Panc1 (cell line): Measurements from ENCODE around the gene LEMD2. TPM values are rescaled to one million over a fixed set of nuclear protein-coding genes. Genes with fewer than 3 reads are reported as not detected.

Source experiments
- ATAC-seq: fragments of 200-7000 bp; cut with Tn5 transposase; 2 replicates; pipeline ENCODE4 v1.9.1; 2020; ENCODE audit warnings: mild to moderate bottlenecking, moderate library complexity
- BruUV-seq: library from RNA; stranded (reverse); fragments of 400-500 nt; replicated peaks from 2 replicates; lab custom pipeline; 2021; lab: Mats Ljungman, UMichigan
- CTCF ChIA-PET: fragments of 300-600 bp; sonication (Branson Sonifier 250); formaldehyde crosslinking; loops from one replicate; lab custom pipeline; 2022; ENCODE audit warnings: antibody characterized with exemption; lab: Charles Lee
- POLR2A ChIA-PET: fragments of 300-600 bp; sonication (Branson Sonifier 250); formaldehyde crosslinking; loops from one replicate; lab custom pipeline; 2022; ENCODE audit warnings: antibody characterized with exemption; lab: Charles Lee
- DNase-seq: peaks from one replicate; pipeline ENCODE4 v3.0.0-alpha.2; 2010; ENCODE audit warnings: low read depth, low spot score
- H3K27ac ChIP-seq: 2 replicates; pipeline ENCODE4 v1.5.1; 2011; ENCODE audit warnings: mild to moderate bottlenecking, low read length, inconsistent platforms
- H3K27me3 ChIP-seq: fragments of 200-500 bp; sonication (Bioruptor generic); 2 replicates; pipeline ENCODE4 v1.6.0; 2014; ENCODE audit warnings: low read length, inconsistent platforms; ENCODE audit not compliant: control insufficient read depth, insufficient read depth
- H3K36me3 ChIP-seq: fragments of 200-500 bp; sonication (Bioruptor generic); 2 replicates; pipeline ENCODE4 v1.5.1; 2014; ENCODE audit warnings: inconsistent platforms, mild to moderate bottlenecking, low read length, moderate library complexity; ENCODE audit not compliant: control insufficient read depth, insufficient read depth
- H3K4me1 ChIP-seq: 2 replicates; pipeline ENCODE4 v1.5.1; 2011; ENCODE audit warnings: inconsistent platforms, mild to moderate bottlenecking, low read length, moderate library complexity; ENCODE audit not compliant: control insufficient read depth, insufficient read depth
- H3K4me3 ChIP-seq, 2 experiments: 2 replicates each; pipeline ENCODE4 v1.5.1; 2011 to 2012; ENCODE audit warnings: low read depth in 2 of 2, low read length in 2 of 2, mild to moderate bottlenecking in 2 of 2, inconsistent platforms in 1 of 2, moderate library complexity in 1 of 2
- H3K9me3 ChIP-seq: fragments of 200-500 bp; sonication (Bioruptor generic); 2 replicates; pipeline ENCODE4 v1.5.1; 2014; ENCODE audit warnings: low read depth, mild to moderate bottlenecking, inconsistent platforms, low read length, moderate library complexity; ENCODE audit not compliant: control insufficient read depth, insufficient read depth
- POLR2AphosphoS5 ChIP-seq: IDR thresholded peaks from 2 replicates; pipeline ENCODE4 v1.6.1; 2012; ENCODE audit warnings: mild to moderate bottlenecking, low read depth, low read length, moderate library complexity
- SIN3A ChIP-seq: IDR thresholded peaks from 2 replicates; pipeline ENCODE4 v1.6.1; 2012; ENCODE audit warnings: low read depth, mild to moderate bottlenecking, low read length, moderate library complexity, borderline replicate concordance; ENCODE audit not compliant: insufficient read depth
- TCF7L2 ChIP-seq: IDR thresholded peaks from 2 replicates; pipeline ENCODE4 v1.6.1; 2011; ENCODE audit warnings: mild to moderate bottlenecking, low read depth, low read length, inconsistent platforms
- in situ Hi-C: cut with HindIII; loops from 2 replicates; pipeline ENCODE4 v1.10.0; 2016; ENCODE audit warnings: low sequenced_read_pairs, low pct_unique_long_range_greater_than_20kb
- intact Hi-C: fragments of 100-400 bp; cut with micrococcal nuclease; formaldehyde crosslinking; loops from one replicate; pipeline ENCODE4 v1.10.0; 2022; ENCODE audit not compliant: unreplicated experiment
- total RNA-seq: library from RNA; stranded (reverse); gene quantifications from one replicate; pipeline ENCODE4 v1.2.1, GENCODE V29; 2021; ENCODE audit not compliant: unreplicated experiment
- TF ChIP-seq, protein P1 (sequence below), 2 experiments: IDR thresholded peaks; 2 replicates each; pipeline ENCODE4 v1.6.1; 2011 to 2012; ENCODE audit warnings: low read depth in 2 of 2, control low read depth in 1 of 2, low read length in 1 of 2, mild to moderate bottlenecking in 1 of 2, moderate library complexity in 1 of 2; ENCODE audit not compliant: insufficient read depth in 1 of 2
- TF ChIP-seq, protein P2 (sequence below): fragments of 450-650 bp; IDR thresholded peaks from 2 replicates; pipeline ENCODE4 v1.5.1; 2017; ENCODE audit warnings: mild to moderate bottlenecking

Gene LEMD2
- total RNA-seq, 1 experiment from 2014 or later, result 89.8 TPM

DNA sequence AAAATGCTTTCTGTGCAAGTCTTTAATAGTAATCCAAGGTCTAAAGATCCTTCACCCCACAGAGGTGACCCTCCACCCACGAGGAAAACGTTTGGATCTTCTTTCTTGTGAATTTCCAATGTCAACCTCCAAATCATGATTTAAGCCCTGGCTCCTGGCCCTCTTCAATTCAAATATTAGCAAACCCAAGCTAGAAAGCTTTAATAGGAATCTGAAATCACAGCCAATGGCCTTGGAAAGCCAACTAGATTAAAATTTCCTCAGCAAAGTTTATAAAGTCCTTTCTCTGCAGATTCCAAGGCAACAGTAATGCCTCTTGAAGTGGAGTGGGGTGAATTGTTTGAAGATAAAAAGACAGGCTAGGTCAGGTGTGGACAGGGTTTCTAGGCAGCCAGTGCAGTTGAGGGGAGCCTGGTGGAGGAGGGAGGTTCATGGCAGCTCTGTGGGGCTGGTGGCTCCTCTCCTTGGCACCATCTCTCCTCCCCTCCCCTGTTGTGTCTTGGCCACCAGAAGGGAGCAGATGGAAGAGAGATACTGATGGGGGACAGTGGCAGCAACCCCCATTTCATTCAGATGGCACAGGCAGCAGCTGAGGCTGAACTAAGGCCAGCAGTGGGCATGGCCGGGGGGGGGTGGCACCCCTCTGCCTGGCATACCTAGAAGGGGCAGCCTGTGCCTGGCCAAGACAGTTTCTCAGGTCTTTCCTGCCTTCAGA, 65.4 kb downstream of the LEMD2 start:
- POLR2A ChIA-PET, result no interaction called here
- no peak overlapping the region for H3K27ac ChIP-seq
- no peaks in the 10 kb centered on the region for H3K36me3 ChIP-seq
- no peak overlapping the region for H3K4me3 ChIP-seq
- no peaks in the 10 kb centered on the region for H3K4me1 ChIP-seq
- intact Hi-C loops, result no loop called here
- no TSS peak for BruUV-seq
- TF ChIP-seq, protein P1, sequence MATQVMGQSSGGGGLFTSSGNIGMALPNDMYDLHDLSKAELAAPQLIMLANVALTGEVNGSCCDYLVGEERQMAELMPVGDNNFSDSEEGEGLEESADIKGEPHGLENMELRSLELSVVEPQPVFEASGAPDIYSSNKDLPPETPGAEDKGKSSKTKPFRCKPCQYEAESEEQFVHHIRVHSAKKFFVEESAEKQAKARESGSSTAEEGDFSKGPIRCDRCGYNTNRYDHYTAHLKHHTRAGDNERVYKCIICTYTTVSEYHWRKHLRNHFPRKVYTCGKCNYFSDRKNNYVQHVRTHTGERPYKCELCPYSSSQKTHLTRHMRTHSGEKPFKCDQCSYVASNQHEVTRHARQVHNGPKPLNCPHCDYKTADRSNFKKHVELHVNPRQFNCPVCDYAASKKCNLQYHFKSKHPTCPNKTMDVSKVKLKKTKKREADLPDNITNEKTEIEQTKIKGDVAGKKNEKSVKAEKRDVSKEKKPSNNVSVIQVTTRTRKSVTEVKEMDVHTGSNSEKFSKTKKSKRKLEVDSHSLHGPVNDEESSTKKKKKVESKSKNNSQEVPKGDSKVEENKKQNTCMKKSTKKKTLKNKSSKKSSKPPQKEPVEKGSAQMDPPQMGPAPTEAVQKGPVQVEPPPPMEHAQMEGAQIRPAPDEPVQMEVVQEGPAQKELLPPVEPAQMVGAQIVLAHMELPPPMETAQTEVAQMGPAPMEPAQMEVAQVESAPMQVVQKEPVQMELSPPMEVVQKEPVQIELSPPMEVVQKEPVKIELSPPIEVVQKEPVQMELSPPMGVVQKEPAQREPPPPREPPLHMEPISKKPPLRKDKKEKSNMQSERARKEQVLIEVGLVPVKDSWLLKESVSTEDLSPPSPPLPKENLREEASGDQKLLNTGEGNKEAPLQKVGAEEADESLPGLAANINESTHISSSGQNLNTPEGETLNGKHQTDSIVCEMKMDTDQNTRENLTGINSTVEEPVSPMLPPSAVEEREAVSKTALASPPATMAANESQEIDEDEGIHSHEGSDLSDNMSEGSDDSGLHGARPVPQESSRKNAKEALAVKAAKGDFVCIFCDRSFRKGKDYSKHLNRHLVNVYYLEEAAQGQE (IDR thresholded peaks at IDR 0.05; ENCODE audit: insufficient read depth in 1 of 2, low read depth in 2 of 2, low read length in 1 of 2), result no peak
- TF ChIP-seq SIN3A, result no peak
- no peak for TF ChIP-seq POLR2AphosphoS5
- no peak for TF ChIP-seq TCF7L2
- TF ChIP-seq, protein P2, sequence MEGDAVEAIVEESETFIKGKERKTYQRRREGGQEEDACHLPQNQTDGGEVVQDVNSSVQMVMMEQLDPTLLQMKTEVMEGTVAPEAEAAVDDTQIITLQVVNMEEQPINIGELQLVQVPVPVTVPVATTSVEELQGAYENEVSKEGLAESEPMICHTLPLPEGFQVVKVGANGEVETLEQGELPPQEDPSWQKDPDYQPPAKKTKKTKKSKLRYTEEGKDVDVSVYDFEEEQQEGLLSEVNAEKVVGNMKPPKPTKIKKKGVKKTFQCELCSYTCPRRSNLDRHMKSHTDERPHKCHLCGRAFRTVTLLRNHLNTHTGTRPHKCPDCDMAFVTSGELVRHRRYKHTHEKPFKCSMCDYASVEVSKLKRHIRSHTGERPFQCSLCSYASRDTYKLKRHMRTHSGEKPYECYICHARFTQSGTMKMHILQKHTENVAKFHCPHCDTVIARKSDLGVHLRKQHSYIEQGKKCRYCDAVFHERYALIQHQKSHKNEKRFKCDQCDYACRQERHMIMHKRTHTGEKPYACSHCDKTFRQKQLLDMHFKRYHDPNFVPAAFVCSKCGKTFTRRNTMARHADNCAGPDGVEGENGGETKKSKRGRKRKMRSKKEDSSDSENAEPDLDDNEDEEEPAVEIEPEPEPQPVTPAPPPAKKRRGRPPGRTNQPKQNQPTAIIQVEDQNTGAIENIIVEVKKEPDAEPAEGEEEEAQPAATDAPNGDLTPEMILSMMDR, result no peak
- CTCF ChIA-PET, result interaction anchor here (0.5 to 1.1 kb wide), 2 partner anchors 12 kb away, joined by 3 to 8 read pairs; partner anchors contain the start of gene UQCC2
- peaks cover 4% of the 10 kb centered on the region; the same call in 1 of the 2 replicates for H3K27me3 ChIP-seq
- in situ Hi-C loops, result no loop called here
- DNase-seq, result no peak
- no peak for ATAC-seq
- H3K9me3 ChIP-seq, result no peaks in the 10 kb centered on the region

DNA sequence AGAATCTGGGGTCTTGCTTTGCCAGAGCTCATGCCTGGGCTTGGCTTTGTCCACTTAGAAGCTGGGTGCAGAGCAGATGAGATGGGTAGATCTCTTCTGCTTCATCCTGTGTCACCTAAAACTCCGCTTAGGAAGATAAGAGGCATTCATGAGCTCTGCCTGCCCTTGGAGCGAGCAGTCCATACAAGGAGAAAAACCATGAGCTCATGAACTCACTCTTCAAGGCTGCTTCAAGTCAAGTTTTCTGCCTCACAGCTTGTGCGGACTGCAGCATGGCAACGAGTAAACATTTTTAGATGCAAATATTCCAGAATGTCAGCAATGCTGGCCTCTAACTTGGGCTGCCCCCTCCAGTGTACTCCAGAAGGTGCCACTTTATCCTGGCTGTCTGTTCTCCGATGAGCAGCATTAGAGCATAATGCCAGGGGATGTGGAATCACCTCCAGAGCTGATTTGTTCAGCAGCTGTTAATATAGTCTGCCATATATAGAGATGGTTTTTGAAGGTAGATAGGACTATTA, 66.8 kb downstream of the LEMD2 start:
- POLR2A ChIA-PET, result interaction anchor here (0.5 kb wide), 1 partner anchor 258 kb away, joined by 9 read pairs; no protein-coding TSS in a partner anchor

More for the DNA sequence above, 66.8 kb downstream of the LEMD2 start:
- Histone ChIP-seq H3K9me3 (no peaks in the 10 kb centered on the region), H3K36me3 (no peaks in the 10 kb centered on the region), H3K4me3 (no peak overlapping the region), H3K27ac (no peak overlapping the region), H3K27me3 (peaks cover 4% of the 10 kb centered on the region; the same call in 1 of the 2 replicates), H3K4me1 (no peaks in the 10 kb centered on the region)
- CTCF ChIA-PET, result no interaction called here
- TF ChIP-seq SIN3A, result no peak
- TF ChIP-seq, protein P2, result no peak
- DNase-seq, result no peak
- BruUV-seq, result no TSS peak
- in situ Hi-C loops (no loop called here), intact Hi-C loops (no loop called here)
- ATAC-seq, result no peak
